Measurements from ENCODE around the gene HEMK1. TPM values are rescaled to one million over a fixed set of nuclear protein-coding genes. Genes with fewer than 3 reads are reported as not detected.

HEMK1 gene
- total and polyA plus RNA-seq, 2 of the 8 experiments (the other 6 are each of a cell fraction or from before 2014, with no cell fraction given), result 9.7 to 10.6 TPM

- TF ChIP-seq CHD7 (IDR thresholded peaks at IDR 0.05; ENCODE audit: insufficient replicate concordance, low read length) (no peak), MAX (IDR thresholded peaks at IDR 0.05) (no peak), CHD2 (IDR thresholded peaks at IDR 0.05; ENCODE audit: low read length) (no peak)
These were observed 41.7 kb downstream of the HEMK1 start (continued) for GRCh38 chr3:50610992-50611463.
